Skeletal muscle satellite cell (primary cell): ENCODE measurements around the gene RNF213.
"Not testable (repeated sequence)": the region's sequence is repeated elsewhere in the genome, so short reads cannot be mapped to it uniquely, and the experiment has no call there.

ENCODE experiments used
- H3K27me3 ChIP-seq: 2 replicates; pipeline ENCODE4 v1.7.0; 2013; ENCODE audit warnings: low read length; ENCODE audit not compliant: control insufficient read depth, insufficient read depth
- H3K36me3 ChIP-seq: 2 replicates; pipeline ENCODE4 v1.7.0; 2013; ENCODE audit warnings: mild to moderate bottlenecking, control low read depth, low read length; ENCODE audit not compliant: insufficient read depth
- H3K4me1 ChIP-seq: 2 replicates; pipeline ENCODE4 v1.7.0; 2013; ENCODE audit warnings: low read length; ENCODE audit not compliant: control insufficient read depth, insufficient read depth
- H3K4me2 ChIP-seq: 2 replicates; pipeline ENCODE4 v1.7.0; 2013; ENCODE audit warnings: mild to moderate bottlenecking, low read length
- H3K4me3 ChIP-seq: 2 replicates; pipeline ENCODE4 v1.7.0; 2013; ENCODE audit warnings: low read length
- H3K9ac ChIP-seq: 2 replicates; pipeline ENCODE4 v1.7.0; 2013; ENCODE audit warnings: mild to moderate bottlenecking, low read depth, low read length, moderate library complexity
- H3K9me3 ChIP-seq: replicated peaks from 2 replicates; pipeline ENCODE4 v1.7.0; 2013; ENCODE audit warnings: mild to moderate bottlenecking, control low read depth, low read length

Gene RNF213

DNA sequence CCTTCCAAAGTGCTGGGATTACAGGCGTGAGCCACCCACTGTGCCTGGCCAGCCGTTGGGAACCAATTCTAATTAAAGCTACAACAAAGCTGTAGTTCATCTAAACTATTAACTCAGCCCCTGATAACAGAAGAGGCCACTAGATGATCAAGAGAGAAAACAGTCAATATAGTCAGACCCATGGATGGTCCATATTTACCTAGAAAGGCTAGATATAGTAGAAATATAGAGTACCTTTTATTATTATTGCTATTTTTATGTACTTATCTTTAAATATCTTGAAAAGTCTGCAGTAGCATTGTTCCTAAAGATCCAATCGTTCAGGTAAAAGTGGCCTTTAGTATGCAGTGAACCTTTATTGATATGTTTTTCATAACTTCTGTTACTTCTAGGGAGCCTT is 43.2 kb downstream of the RNF213 start:
- Histone ChIP-seq H3K9me3 (no peaks in the 10 kb centered on the region), H3K36me3 (peaks cover 77% of the 10 kb centered on the region), H3K9ac (no peak overlapping the region), H3K27me3 (no peaks in the 10 kb centered on the region), H3K4me1 (no peaks in the 10 kb centered on the region), H3K4me3 (no peak overlapping the region), H3K4me2 (no peak overlapping the region)

DNA sequence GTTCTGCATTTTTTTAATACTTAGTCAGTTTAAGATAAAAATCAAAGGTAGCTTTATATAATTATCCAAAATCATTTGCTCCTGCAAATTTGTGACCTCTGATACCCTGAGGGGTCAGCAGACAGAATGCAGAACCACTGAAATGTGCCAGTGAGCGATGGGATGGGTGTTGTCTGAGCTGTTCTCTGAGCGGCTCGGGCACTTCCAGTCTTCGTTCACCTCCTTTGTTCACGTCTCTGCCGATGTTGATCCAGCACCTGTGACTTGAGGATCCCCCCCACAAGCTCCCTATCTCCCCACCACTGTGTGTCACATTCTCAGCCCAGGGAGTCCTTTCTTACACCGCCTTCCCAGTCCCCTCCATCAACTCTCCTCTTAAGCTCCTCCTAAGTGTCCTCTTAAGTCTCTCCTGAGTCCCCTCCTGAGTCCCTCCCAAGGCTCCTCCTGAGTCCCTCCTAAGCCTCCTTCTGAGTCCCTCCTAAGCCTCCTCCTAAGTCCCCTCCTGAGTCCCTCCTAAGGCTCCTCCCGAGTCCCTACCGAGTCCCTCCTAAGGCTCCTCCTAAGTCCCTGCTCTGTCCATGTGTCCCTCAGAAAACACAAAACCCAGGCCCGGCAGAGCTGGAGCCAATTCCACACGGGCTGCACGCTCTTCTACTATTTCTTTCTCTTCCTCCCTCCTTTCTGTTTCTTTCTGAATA is 47.5 kb downstream of the RNF213 start:
- Histone ChIP-seq H3K36me3 (peaks cover 64% of the 10 kb centered on the region), H3K4me3 (no peak overlapping the region), H3K4me2 (no peak overlapping the region), H3K27me3 (no peaks in the 10 kb centered on the region), H3K9me3 (no peaks in the 10 kb centered on the region), H3K9ac (no peak overlapping the region), H3K4me1 (no peaks in the 10 kb centered on the region)

DNA sequence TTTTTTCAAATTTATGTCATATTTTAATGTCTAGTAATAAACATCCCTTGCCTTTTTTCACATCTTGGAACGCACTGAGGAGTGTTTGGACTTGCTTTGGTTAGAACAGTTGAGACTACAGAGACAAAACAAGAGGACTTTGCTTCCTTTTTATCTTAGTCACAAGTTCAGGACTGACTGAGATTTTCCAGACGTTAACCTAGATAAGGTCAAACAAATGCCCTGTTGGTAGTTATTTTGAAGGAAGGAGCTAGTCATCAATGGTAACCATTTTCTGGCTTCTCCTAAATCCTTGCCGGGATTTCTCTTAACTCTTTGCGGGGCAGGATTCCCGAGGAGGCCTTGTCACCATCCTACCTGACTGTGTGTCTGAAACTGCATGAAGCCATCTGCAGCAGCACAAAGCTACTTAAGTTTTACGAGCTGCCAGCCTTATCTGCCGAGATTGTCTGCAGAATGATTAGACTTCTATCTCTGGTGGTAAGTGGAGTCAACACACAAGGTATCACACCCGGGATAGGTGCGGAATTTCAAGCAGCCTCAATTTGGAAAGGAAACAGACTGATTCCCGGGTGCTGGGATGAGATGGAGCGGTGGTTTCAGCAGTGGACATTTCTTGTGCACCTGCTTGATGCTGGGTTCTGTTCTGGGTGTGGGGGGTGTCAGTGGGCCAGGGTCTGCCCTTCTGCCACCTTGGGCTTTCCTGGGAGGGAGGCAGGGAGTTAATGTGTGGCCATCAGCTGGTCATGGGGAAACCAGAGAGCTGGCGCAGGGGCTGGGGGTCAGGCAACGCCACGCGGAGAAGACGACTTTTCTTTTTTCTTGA is 48.3 kb downstream of the RNF213 start:
- H3K27me3 ChIP-seq = no peaks in the 10 kb centered on the region
- no peaks in the 10 kb centered on the region for H3K9me3 ChIP-seq
- no peak overlapping the region for H3K4me3 ChIP-seq
- no peak overlapping the region for H3K9ac ChIP-seq
- no peaks in the 10 kb centered on the region for H3K4me1 ChIP-seq
- H3K4me2 ChIP-seq = no peak overlapping the region
- peaks cover 62% of the 10 kb centered on the region for H3K36me3 ChIP-seq

DNA sequence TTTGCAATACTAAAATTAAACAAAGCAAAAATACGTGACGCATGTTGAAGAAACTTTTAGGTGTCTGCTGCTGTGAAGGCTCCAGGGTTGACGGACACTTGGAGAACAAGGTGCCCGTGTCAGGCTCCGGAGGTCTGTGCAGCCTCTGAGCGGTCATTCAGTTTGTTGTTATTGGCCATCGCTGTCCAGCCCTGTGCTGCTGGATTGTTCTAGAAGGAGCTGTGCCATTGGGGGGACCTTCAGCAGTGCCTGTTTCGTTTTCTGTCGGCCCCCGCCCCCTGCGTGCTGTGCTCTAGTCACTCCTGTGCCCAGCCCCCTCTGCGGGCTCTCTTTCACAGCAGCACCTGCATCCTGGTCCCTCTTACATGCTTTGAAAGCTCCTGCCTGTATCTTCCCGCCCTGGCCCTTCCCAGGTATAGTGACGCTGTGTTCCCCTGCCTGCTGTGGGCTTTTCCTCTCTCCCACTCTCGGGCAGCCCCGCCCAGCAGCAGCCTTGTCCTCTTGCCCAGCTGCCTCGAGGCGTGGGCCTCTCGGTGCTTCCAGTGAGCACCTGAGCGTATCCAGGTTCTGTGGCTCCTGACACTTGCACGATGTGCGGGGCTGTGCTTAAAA is 50.7 kb downstream of the RNF213 start:
- H3K9me3 ChIP-seq = no peaks in the 10 kb centered on the region
- no peaks in the 10 kb centered on the region for H3K4me1 ChIP-seq
- no peak overlapping the region for H3K4me2 ChIP-seq
- no peak overlapping the region for H3K9ac ChIP-seq
- no peak overlapping the region for H3K4me3 ChIP-seq
- no peaks in the 10 kb centered on the region for H3K27me3 ChIP-seq
- H3K36me3 ChIP-seq = peaks cover 46% of the 10 kb centered on the region

DNA sequence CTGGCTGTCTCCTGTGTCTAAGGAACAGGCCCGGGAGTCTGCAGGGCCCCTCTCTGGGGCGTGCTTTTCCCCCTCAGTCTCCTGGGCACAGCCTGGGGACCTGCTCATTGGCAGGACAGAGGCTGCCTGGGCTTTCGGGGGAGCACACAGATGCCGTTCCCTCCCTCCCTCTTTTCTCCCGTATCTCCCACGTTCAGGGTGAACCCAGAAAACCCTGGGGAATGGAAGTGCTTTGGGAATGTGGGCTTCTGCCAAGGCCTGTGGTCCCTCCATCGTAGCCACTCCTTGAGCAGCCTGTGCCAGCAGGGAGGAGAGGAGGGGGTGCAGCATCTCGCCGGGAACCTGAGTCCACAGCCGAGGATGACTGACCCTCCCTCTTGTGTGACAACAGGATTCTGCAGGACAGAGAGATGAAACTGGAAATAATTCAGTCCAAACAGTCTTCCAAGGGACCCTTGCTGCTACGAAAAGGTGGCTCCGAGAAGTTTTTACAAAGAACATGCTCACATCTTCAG is 52.0 kb downstream of the RNF213 start:
- Histone ChIP-seq H3K27me3 (no peaks in the 10 kb centered on the region), H3K36me3 (peaks cover 48% of the 10 kb centered on the region), H3K4me2 (no peak overlapping the region), H3K4me1 (no peaks in the 10 kb centered on the region), H3K9ac (no peak overlapping the region), H3K9me3 (no peaks in the 10 kb centered on the region), H3K4me3 (no peak overlapping the region)

DNA sequence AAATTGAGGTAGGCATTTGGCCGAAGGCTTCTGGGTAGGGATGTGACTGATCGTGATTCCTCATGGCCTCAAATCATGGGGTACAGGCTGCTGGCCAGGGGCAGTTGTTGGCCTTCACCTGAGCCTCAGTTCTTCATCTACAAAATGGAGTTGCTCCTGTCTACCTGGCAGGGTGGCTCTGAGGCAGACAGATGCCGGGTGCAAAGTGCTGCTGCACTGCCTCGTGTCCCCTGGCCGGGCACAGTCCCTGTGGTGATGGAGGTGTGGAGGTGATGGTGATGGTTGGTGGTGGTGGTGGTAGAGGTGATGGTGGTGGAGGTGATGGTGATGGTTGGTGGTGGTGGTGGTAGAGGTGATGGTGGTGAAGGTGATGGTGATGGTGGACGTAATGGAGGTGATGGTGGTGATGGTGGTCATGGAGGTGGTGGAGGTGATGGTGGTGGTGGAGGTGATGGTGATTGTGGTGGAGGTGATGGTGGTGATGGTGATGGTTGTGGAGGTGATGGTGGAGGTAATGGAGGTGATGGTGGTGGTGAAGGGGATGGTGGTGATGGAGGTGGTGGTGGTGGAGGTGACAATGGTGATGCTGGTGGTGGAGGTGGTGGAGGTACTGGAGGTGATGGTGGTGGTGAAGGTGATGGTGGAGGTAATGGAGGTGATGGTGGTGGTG is 52.6 kb downstream of the RNF213 start:
- Histone ChIP-seq H3K9me3 (no peaks in the 10 kb centered on the region), H3K4me1 (no peaks in the 10 kb centered on the region), H3K9ac (no peak overlapping the region), H3K27me3 (no peaks in the 10 kb centered on the region), H3K4me3 (no peak overlapping the region), H3K4me2 (no peak overlapping the region), H3K36me3 (peaks cover 47% of the 10 kb centered on the region)

DNA sequence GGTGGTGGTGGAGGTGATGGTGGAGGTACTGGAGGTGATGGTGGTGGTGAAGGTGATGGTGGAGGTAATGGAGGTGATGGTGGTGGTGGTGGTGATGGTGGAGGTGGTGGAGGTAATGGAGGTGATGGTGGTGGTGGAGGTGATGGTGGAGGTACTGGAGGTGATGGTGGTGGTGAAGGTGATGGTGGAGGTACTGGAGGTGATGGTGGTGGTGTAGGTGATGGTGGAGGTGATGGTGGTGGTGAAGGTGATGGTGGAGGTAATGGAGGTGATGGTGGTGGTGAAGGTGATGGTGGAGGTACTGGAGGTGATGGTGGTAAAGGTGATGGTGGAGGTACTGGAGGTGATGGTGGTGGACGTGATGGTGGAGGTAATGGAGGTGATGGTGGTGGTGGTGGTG is 53.3 kb downstream of the RNF213 start:
- not testable (repeated sequence) for H3K4me2 ChIP-seq, H3K9me3 ChIP-seq, H3K4me1 ChIP-seq, H3K9ac ChIP-seq, H3K4me3 ChIP-seq, H3K27me3 ChIP-seq
- peaks cover 44% of the 10 kb centered on the region for H3K36me3 ChIP-seq

DNA sequence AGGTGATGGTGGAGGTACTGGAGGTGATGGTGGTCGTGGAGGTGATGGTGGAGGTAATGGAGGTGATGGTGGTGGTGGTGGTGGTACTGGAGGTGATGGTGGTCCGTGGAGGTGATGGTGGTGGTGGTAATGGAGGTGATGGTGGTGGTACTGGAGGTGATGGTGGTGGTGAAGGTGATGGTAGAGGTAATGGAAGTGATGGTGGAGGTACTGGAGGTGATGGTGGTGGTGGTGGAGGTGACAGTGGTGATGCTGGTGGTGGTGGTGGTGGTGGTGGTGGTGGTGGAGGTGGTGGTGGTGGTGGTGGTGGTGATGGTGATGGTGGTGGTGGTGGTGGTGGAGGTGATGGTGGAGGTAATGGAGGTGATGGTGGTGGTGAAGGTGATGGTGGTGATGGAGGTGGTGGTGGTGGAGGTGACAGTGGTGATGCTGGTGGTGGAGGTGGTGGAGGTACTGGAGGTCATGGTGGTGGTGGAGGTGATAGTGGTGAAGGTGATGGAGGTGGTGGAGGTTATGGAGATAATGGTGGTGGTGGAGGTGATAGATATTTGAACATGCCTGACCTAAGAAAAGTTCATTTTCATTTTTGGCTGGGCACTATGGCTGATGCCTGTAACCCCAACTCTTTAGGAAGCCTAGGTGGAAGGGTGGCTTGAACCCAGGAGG is 55.0 kb downstream of the RNF213 start:
- Histone ChIP-seq H3K27me3 (no peaks in the 10 kb centered on the region), H3K4me2 (no peak overlapping the region), H3K4me1 (no peaks in the 10 kb centered on the region), H3K4me3 (no peak overlapping the region), H3K9ac (no peak overlapping the region), H3K9me3 (no peaks in the 10 kb centered on the region), H3K36me3 (peaks cover 54% of the 10 kb centered on the region)

DNA sequence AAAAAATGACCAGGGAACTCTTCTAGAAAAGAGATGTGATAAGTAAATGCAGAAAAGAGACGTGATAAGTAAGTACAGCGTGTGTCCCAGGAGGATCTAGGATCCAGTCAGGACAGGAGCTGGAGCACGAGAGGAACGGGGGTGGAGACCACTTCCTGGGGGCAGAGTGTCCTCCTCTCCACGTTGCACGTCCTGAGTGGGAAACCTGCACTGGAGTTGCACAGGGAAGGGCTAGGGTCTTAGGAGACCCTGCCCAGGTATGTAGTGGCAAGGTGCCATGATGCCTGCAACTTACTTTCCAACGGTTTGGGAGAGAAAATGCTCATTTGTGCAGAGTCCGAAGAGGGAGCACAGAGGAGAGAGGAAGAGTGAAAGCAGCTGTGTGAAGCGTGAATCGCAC is 55.8 kb downstream of the RNF213 start:
- Histone ChIP-seq H3K27me3 (no peaks in the 10 kb centered on the region), H3K4me1 (no peaks in the 10 kb centered on the region), H3K36me3 (peaks cover 54% of the 10 kb centered on the region), H3K9ac (no peak overlapping the region), H3K4me2 (no peak overlapping the region), H3K4me3 (no peak overlapping the region), H3K9me3 (no peaks in the 10 kb centered on the region)

DNA sequence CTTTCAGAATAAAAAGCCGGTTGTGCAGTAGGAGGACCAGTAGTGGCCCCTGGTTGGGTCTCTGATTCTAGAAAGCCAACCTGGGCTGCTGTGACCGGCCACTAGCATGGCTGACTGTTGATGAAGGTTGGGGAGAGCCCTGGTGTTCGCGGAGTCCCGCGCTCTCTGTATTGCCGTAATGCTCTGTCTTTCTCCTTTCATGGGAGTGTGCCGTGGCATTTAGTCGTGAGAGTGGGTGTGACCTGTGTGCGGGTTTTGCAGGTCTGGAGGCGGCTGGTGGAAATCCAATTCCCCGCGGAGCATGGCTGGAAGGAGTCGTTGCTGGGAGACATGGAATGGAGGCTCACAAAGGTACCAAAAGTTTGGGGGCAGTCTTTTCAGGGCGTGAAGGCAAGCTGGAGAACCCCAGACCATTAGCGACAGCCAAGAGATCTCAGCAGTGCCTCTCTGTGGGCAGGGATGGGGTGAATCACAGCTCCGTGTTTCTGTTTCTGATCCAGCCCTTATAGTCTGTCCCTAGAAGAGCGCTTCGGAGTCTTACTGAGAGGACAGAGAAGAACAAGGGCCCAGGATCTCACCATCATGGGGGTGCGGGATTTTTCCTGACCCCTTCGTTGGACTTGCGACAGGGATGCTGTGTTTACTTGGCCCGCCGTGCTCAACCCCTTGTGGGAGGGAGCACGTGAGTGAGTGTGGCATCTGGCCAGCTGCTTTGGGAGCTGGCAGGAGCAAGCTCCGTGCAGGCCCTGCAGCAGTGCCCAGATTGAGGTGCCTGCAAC is 56.5 kb downstream of the RNF213 start:
- H3K9ac ChIP-seq = no peak overlapping the region
- no peaks in the 10 kb centered on the region for H3K4me1 ChIP-seq
- no peaks in the 10 kb centered on the region for H3K27me3 ChIP-seq
- H3K4me2 ChIP-seq = no peak overlapping the region
- H3K4me3 ChIP-seq = no peak overlapping the region
- H3K36me3 ChIP-seq = peaks cover 53% of the 10 kb centered on the region
- no peaks in the 10 kb centered on the region for H3K9me3 ChIP-seq
